DMS 273 treated with DMSO at 0.1 percent for 48 hours (cell line): ENCODE data around the gene CCND3.

ENCODE experiments used
- DNase-seq: peaks from one replicate; lab custom pipeline; 2025; lab: John Stamatoyannopoulos, UW

Gene CCND3

DNA sequence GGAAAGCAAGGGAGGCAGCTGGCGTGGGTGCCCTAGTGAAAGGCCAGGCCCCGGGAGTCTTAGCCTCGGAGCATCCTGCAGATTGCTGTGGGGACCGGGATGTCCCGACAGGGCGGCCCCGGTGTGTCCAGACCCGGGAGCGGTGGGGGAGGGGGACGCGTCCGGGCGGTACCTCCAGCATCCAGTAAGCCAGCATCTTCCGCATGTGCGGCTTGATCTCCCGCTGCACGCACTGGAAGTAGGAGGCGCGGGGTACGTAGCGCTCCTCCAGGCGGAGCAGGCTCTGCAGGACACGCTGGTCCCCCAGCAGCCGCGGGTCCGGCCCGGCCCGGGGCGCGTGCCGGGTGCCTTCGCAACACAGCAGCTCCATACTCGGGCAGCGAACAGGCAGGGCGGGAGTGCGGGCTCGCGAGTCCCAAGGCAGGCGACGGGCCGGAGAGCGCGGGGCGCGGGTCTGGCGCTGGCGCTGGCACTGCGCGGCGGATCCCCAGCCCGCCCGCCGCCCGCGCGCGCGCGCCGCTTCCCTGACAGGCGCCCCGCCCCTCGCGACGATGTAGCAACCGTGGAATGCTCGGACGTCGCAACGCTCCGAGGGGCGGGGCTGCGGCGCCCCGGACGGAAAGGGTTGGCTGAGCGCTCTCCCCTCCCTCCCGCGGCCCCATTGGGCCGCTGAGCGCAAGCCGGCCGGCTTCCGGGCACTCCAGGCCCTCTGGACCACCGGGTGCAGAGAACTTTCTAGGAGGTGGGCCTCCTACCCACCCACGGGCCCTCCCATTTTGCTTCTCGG lies at the start of gene CCND3:
CCND3 (minus strand) TSS at position 529 of the 787 bp plus-strand sequence; CDS start at position 370, 159 bp downstream.
- peak; percentile 56 for DNase-seq

- DNase-seq, result no peak
Measured at GRCh38 chr6:41986339-41986738, 44.7 kb upstream of the CCND3 start.

DNA sequence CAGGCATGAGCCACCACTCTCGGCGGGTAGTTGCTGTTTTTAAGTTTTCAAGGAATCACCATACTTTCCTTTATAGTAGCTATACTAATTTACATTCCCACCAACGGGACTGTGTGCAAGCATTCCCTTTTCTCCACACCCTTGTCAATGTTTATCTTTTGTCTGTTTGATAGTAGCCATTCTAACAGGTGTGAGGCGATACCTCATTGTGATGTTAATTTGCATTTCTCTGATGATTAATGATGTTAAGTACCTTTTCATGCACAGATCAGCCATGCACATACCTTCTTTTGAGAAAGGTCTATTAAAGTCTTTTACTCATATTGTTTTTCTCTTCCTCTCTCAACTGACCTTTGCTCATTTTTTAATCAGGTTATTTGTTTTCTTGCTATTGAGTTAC lies 43.0 kb upstream of the CCND3 start:
- no peak for DNase-seq

DNA sequence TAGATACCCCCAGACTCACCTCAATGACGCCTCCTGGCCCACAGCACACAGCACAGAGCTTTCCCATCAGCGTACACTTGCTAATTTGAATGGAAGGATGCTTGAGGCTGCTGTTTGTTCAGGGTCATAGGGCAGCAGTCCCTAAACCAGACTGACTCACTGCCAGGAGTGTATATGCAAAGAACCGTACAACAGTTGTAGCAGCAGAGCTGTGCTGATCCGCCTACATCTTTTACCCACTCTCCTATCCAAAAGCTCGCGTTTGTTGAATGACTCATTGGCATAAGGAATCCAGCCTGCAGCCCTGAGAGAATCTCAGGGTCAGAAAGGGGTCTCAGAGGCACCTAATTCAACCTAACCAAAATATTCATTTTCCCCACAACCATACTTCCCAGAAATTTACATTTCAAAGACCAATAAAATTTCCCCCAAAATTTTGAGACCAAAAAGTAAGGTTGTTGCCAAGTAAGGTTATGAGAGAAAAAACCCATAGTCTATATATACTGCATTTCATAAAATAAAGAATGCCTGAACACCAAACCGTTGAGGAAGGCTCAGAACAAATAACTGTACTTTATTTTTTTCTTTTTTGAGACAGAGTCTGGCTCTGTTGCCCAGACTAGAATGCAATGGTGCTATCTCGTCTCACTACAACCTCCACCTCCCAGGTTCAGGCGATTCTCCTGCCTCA lies 35.3 kb upstream of the CCND3 start:
- no peak for DNase-seq

GRCh38 chr6:41975276-41975675 lies 33.7 kb upstream of the CCND3 start:
- DNase-seq, result no peak

- DNase-seq, result no peak
Measured at GRCh38 chr6:41974281-41974825, 32.7 kb upstream of the CCND3 start.

- DNase-seq, result peak; percentile 22
Measured at GRCh38 chr6:41972826-41973225, 31.2 kb upstream of the CCND3 start.

DNA sequence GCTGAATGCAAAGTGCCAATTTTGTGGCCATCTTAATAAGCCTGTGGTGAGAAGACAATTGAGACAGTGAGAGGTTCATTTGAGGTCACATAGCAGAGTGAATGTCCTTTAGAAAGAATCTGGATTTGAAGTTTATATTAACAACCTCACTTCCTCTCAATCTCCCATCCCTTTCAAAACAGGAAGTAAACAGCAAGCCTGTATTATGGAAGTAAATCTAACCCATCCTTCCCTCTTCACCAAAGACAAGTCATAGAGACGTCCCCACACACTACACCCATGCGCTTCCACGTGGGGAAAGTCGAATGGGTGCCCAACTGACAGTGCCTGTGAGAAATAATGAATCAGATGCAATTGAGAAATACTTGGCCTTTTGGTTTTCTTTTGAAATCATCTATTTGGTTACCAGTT lies 28.8 kb upstream of the CCND3 start:
- no peak for DNase-seq

DNA sequence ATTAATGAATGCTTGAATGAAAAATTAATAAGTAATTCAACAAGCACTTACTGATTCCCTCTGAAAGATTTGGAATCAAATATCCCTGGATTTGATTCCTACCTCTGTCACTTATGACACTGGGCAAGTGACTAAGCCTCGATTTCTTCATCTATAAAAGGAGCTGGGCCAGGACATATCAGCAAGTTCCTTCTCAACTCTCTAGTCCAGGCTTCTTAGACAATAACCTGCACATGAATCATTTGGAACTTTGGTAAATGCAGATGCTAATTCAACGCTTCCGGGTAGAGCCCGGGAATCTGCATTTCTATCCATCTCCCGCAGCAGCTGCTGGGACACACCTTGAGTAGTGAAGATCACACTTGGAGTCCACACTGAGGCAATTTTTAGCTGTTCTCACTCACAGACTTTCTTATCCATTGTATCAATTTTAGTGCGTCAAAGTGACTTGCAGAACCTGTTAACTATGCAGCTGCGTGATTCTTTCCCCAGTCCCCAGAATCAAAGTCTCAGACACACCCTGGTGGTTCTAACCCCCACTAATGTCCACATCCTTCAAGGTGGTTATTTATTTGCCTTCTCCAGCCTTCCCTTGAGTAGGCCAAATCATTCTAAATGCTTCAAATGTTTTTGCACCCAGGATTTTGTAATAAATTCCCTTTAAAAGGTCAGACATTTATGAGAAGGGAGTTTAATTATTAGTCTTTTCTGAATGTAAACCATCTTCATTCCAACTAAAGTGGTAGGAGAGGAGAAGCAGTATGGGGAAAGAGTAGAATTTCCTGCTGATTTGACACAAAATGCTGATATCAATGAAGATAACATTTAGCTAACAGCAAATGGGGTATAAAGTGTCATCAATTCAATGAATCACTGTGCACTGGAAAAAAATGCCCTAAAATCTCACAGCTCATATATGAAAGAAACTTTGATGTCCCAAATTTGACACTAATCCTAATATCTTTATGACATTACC lies 26.0 kb upstream of the CCND3 start:
- no peak for DNase-seq

DNA sequence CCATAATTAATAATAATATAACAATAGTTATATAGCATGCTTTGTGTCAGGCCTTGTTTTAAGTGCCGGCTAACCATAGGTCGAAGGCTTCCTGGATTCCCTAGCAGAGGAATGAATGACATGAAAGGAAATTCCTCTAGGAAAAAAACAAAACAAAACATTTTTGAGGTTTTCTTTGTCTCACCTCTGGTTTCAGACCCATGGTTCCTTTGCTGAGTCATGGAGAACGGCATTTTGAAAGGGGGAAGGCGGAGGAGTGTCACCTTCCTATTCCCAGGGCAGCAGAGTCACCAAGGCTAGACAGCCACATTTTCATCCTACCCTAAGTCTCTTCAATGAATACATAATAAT lies 25.3 kb upstream of the CCND3 start:
- DNase-seq, result no peak

- DNase-seq, result no peak
Measured at GRCh38 chr6:41966214-41966920, 24.8 kb upstream of the CCND3 start.

DNA sequence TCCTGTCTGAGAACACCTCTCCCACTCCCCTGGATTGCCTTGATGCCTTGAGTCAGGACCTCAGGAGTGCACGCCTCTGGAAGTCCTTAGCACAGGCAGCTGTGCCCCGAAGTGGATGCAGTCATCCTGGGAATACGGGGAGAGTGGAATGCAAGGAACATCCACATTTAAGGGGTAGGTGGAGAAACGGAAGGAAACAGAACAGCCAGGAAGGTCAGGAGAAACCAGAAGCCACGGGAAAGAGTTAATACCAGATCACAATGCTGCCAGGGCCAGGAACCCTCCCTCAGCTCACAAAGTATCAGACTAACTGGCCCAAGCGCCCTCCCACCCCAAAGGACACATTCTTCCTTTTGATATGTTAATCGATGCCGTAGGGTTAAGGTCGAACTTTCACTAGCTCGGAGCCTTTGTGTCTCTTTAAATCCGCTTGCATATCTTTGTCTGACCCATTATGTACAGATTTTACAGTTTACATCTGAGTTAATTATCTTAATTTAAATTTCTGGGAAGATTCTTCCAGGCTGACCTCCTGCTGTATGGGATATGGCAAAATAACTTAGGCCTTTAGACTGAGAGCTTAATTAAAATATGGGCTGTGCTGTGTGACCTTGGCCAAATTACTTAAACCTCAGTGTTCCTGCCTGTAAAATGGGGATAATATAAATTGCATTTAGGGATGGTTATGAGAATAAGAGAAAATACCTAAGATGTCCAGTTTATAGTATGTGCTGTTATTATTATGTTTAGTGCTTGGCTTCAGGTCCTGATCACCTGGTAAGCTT lies 24.0 kb upstream of the CCND3 start:
- DNase-seq, result no peak

DNA sequence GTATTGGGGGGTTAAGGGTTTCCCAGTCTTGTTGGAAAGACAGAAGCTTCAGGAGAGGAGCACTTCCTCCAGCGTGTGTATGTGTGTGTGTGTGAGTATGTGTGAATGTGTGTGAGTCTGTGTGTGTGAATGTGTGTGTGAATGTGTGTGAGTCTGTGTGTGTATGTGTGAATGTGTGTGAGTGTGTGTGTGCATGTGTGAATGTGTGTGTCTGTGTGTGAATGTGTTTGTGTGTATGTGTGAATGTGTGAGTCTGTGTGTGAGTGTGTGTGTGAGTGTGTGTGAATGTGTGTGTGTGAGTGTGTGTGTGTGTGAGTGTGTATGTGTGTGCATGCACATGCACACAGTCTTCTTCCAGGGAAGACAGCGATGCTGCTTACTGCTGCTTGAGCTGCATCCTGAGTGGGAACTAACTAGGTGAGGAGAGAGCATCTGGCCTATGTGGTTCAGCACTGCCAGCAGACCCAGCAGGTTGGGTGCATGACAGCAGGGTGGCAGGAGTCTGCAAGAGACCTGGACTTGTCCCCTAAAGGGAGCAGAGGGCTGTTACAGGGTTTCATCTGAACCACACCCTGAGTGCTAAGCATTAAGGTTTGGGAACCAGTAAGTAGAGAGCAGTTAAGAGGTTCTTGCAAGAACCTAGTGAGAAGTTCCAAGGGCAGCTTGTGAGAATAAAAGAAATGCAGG lies 22.7 kb upstream of the CCND3 start:
- no peak for DNase-seq

GRCh38 chr6:41963371-41963770 lies 21.8 kb upstream of the CCND3 start:
- no peak for DNase-seq

DNA sequence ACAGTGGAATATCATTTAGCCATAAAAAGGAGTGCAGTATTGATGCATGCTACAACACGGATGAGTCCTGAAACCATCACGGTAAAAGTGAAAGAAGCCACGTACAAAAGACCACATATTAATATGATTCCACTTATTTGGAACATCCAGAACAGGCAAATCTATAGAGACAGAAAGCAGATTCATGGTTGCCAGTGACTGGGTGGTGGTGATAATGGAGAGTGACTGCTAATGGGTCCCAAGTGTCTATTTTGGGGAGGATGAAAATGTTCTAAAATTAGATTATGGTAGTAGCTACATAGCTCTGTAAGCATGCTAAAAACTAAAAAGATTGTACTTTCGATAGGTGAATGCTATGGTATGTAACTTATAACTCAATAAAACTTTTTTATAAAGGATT lies 18.4 kb upstream of the CCND3 start:
- DNase-seq, result no peak

DNA sequence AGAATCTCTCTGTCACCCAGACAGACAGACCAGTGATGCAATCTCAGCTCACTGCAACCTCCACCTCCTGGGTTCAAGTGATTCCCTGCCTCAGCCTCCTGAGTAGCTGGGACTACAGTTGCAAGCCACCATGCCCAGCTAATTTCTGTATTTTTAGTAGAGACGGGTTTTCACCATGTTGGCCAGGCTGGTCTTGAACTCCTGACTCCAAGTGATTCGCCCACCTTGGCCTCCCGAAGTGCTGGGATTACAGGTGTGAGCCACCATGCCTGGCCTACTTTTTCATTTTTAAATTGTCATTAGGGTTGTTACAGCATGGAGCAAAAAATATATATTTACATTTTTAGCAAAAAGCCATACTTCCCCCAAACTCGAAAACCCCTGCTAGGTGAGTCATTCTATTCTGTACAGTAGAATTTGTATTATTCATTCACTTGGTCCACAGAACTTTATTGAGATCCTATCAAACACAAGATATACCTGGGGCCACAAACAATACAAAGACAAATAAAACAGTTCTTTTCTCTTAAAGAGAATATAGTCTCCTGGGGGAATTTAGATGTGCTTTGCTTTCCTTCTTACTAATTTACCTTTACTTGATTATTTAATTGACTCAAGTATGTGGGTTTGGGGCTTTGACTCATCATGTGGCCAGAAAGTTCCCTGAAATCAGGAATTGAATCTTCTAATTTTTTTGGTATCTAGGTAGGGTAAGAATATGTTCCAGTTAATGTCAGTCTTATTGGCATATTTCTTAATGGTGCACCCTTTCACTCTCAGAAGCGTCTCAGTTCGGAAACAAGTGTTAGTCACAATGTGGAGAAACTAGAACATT lies 16.6 kb upstream of the CCND3 start:
- DNase-seq, result no peak

GRCh38 chr6:41957117-41957516 lies 15.5 kb upstream of the CCND3 start:
- no peak for DNase-seq

DNA sequence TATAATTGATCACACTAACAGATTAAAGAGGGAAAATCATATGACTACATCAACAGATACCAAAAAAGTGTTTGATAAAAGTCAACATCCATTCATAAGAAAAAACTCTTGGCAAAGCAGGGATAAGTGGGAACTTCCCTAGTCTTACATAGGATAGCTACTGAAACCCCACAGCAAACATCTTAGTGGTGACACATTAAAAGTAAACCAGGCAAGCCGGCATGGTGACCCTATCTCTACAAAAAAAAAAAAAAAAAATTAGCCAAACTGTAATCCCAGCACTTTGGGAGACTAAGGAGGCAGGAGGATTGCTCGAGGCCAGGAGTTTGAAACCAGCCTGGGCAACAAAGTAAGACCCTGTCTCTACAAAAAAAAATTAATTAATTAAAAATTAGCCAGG lies 13.8 kb upstream of the CCND3 start:
- DNase-seq, result no peak

GRCh38 chr6:41954668-41955067 lies 13.1 kb upstream of the CCND3 start:
- DNase-seq, result no peak
